GM23248 (cell line): ENCODE data around the gene DPYD.

Experiments
- EZH2 ChIP-seq: fragments of 200-600 bp; sonication (generic); IDR thresholded peaks from 2 replicates; pipeline ENCODE4 v1.6.1; 2018; ENCODE audit warnings: antibody characterized with exemption, mild to moderate bottlenecking; ENCODE audit not compliant: insufficient read depth, poor library complexity, severe bottlenecking
- EZH2phosphoT487 ChIP-seq: fragments of 200-600 bp; sonication (generic); IDR thresholded peaks from 2 replicates; pipeline ENCODE4 v1.6.1; 2018; ENCODE audit warnings: antibody characterized with exemption, moderate library complexity, mild to moderate bottlenecking, low read depth; ENCODE audit not compliant: insufficient read depth

- TF ChIP-seq EZH2 (no peak), EZH2phosphoT487 (no peak)
Observed at GRCh38 chr1:97201641-97202040, 719.2 kb downstream of the DPYD start.
